OCI-LY7 (cell line): Measurements from ENCODE around the gene GPR3. TPM values are rescaled to one million over a fixed set of nuclear protein-coding genes. Genes with fewer than 3 reads are reported as not detected.

Experiments used
- BruUV-seq: library from RNA; stranded (reverse); fragments of 400-500 nt; replicated peaks from 2 replicates; lab custom pipeline; 2021; lab: Mats Ljungman, UMichigan
- CTCF ChIA-PET: fragments of 300-600 bp; sonication (Branson Sonifier 250); formaldehyde crosslinking; loops from one replicate; lab custom pipeline; 2022; ENCODE audit warnings: antibody characterized with exemption; ENCODE audit not compliant: unreplicated experiment; lab: Charles Lee
- POLR2A ChIA-PET: fragments of 300-600 bp; sonication (Branson Sonifier 250); formaldehyde crosslinking; loops from one replicate; lab custom pipeline; 2022; ENCODE audit warnings: antibody characterized with exemption; lab: Charles Lee
- DNase-seq: peaks from one replicate; pipeline ENCODE4 v3.0.0-alpha.2; 2015; ENCODE audit warnings: low spot score
- H2AFZ ChIP-seq: fragments of 200-600 bp; sonication (generic), shearing (Covaris generic); 2 replicates; pipeline ENCODE4 v1.6.1; 2014; ENCODE audit warnings: mild to moderate bottlenecking, antibody characterized with exemption, low read length, moderate library complexity
- H3K27ac ChIP-seq: fragments of 200-600 bp; sonication (generic); 2 replicates; pipeline ENCODE4 v1.5.1; 2014; ENCODE audit warnings: mixed run types, low read depth, mild to moderate bottlenecking, moderate library complexity, low read length, inconsistent platforms; ENCODE audit not compliant: poor library complexity, severe bottlenecking
- H3K36me3 ChIP-seq: fragments of 200-600 bp; sonication (generic); 2 replicates; pipeline ENCODE4 v1.6.1; 2014; ENCODE audit warnings: mild to moderate bottlenecking, antibody characterized with exemption, low read length, moderate library complexity, mixed read lengths; ENCODE audit not compliant: insufficient read depth
- H3K4me1 ChIP-seq: fragments of 200-600 bp; sonication (generic); 2 replicates; pipeline ENCODE4 v1.5.1; 2014; ENCODE audit warnings: mild to moderate bottlenecking, low read length; ENCODE audit not compliant: insufficient read depth, poor library complexity, severe bottlenecking
- H3K4me2 ChIP-seq: fragments of 200-600 bp; sonication (generic); 2 replicates; pipeline ENCODE4 v1.6.1; 2014; ENCODE audit warnings: mild to moderate bottlenecking, low read length
- H3K4me3 ChIP-seq: fragments of 200-600 bp; sonication (generic); 2 replicates; pipeline ENCODE4 v1.5.1; 2014; ENCODE audit warnings: mild to moderate bottlenecking, low read depth, low read length; ENCODE audit not compliant: poor library complexity, severe bottlenecking
- H3K79me2 ChIP-seq: fragments of 200-600 bp; sonication (generic); 2 replicates; pipeline ENCODE4 v1.6.1; 2016; ENCODE audit warnings: low read depth, mild to moderate bottlenecking, low read length, moderate library complexity, mixed read lengths; ENCODE audit not compliant: insufficient read depth
- H3K9me2 ChIP-seq: fragments of 200-600 bp; sonication (generic); 2 replicates; pipeline ENCODE4 v1.6.1; 2016; ENCODE audit warnings: mild to moderate bottlenecking, low read length, mixed read lengths; ENCODE audit not compliant: insufficient read depth
- H3K9me3 ChIP-seq: fragments of 200-600 bp; sonication (generic); 2 replicates; pipeline ENCODE4 v1.6.1; 2014; ENCODE audit warnings: mild to moderate bottlenecking, mixed run types, low read length, mixed read lengths
- H4K20me1 ChIP-seq: fragments of 200-600 bp; sonication (generic); 2 replicates; pipeline ENCODE4 v1.6.1; 2014; ENCODE audit warnings: mild to moderate bottlenecking, antibody characterized with exemption, low read length, moderate library complexity, mixed read lengths; ENCODE audit not compliant: insufficient read depth
- EZH2phosphoT487 ChIP-seq: fragments of 200-600 bp; sonication (generic); IDR thresholded peaks from 2 replicates; pipeline ENCODE4 v1.6.1; 2018; ENCODE audit warnings: low read depth, borderline replicate concordance, mild to moderate bottlenecking, mixed run types, antibody characterized with exemption, low read length, moderate library complexity, mixed read lengths
- intact Hi-C: fragments of 100-400 bp; cut with micrococcal nuclease; formaldehyde crosslinking; loops from one replicate; pipeline ENCODE4 v1.10.0; 2022; ENCODE audit not compliant: unreplicated experiment
- total RNA-seq, 2 experiments: library from RNA; depleted of rRNA in 1 of 2; stranded (reverse); fragments of >200 nt in 1 of 2; shearing (Covaris generic) in 1 of 2; gene quantifications; 2 replicates each; pipeline ENCODE4 v1.2.3, GENCODE V29; 2014 to 2022
- TF ChIP-seq, protein P1 (sequence below): fragments of 200-600 bp; sonication (generic); conservative IDR thresholded peaks from 2 replicates; pipeline ENCODE4 v1.5.1; 2014; ENCODE audit warnings: mild to moderate bottlenecking, antibody characterized with exemption, low read length, moderate library complexity, mixed read lengths

The GPR3 gene
- total RNA-seq, 2 experiments from 2014 or later = 0.25 to 0.32 TPM

DNA sequence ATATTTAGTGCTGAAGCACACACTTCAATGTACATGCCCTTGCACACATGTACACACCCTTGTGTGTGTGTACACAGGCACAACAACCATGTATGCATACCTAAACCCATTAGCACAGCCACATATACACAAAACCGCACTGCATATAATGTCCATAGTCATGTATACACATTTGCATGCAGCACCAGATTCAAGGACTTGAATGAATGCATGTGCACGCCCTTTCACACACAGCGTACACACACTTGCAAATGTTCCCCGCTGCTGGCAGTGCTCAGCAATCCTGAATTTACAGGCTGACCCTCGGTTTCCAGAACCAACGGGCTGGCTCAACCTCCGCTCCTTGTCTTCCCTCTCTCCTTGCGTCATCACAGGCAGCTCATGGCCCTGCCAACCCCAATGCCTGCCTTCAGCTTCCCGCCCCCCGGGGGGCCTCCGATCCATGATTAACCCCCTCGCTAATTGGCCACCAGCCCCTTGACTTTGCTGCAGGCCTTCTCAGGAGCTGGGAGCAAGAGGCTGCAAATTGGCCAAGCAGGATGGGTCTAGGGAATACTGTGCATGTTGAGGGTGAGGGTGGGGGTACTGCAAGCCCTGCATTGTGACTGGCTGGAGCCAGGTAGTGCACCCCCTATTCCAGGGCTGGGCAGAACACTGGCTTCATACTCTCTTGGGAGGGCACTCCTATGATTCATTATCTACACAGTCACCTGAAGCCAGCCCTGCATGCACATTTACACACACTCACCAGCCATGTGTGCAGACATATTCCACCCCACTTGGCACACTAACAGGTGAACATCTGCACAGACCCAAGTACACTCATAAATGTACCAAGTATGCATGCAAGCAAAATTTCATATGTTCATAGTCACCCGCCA is 7.9 kb downstream of the GPR3 start:
- no peaks in the 10 kb centered on the region for H3K9me3 ChIP-seq
- peaks cover 38% of the 10 kb centered on the region for H3K4me1 ChIP-seq
- TF ChIP-seq, protein P1, sequence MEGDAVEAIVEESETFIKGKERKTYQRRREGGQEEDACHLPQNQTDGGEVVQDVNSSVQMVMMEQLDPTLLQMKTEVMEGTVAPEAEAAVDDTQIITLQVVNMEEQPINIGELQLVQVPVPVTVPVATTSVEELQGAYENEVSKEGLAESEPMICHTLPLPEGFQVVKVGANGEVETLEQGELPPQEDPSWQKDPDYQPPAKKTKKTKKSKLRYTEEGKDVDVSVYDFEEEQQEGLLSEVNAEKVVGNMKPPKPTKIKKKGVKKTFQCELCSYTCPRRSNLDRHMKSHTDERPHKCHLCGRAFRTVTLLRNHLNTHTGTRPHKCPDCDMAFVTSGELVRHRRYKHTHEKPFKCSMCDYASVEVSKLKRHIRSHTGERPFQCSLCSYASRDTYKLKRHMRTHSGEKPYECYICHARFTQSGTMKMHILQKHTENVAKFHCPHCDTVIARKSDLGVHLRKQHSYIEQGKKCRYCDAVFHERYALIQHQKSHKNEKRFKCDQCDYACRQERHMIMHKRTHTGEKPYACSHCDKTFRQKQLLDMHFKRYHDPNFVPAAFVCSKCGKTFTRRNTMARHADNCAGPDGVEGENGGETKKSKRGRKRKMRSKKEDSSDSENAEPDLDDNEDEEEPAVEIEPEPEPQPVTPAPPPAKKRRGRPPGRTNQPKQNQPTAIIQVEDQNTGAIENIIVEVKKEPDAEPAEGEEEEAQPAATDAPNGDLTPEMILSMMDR = no peak
- TF ChIP-seq EZH2phosphoT487 = no peak
- intact Hi-C loops = no loop called here
- no peak for DNase-seq
- H3K79me2 ChIP-seq = no peaks in the 10 kb centered on the region
- no peak overlapping the region for H3K27ac ChIP-seq
- ChIA-PET POLR2A (no interaction called here), CTCF (interaction anchor here (0.5 to 0.9 kb wide), 2 partner anchors 44 to 204 kb away, joined by 3 to 6 read pairs; partner anchors contain the start of gene AHDC1)
- no peaks in the 10 kb centered on the region for H3K36me3 ChIP-seq
- H2AFZ ChIP-seq = no peak overlapping the region
- no peaks in the 10 kb centered on the region for H4K20me1 ChIP-seq
- no peak overlapping the region for H3K4me3 ChIP-seq
- H3K4me2 ChIP-seq = no peak overlapping the region
- no peaks in the 10 kb centered on the region for H3K9me2 ChIP-seq
- no TSS peak for BruUV-seq

DNA sequence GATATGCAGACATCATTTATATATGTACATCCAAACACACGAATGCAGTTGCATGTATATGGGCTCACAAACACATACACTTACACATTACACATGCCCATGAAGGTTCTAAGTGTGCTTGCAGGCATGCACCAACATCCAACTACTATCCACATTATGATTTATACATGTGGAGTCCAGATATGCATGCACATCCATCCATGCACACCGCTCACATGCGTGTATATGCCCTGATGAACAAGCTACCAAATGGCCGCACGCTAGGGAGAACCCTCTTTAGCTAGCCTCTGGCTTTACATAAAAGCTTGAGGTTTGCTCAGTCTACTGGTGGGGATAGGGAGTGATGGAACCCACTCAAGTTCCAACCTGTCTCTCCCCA is 8.5 kb downstream of the GPR3 start:
- no peak overlapping the region for H3K4me2 ChIP-seq
- H3K79me2 ChIP-seq = no peaks in the 10 kb centered on the region
- H3K36me3 ChIP-seq = no peaks in the 10 kb centered on the region
- peaks cover 39% of the 10 kb centered on the region for H3K4me1 ChIP-seq
- intact Hi-C loops = no loop called here
- BruUV-seq = no TSS peak
- DNase-seq = no peak
- H3K27ac ChIP-seq = no peak overlapping the region
- no peaks in the 10 kb centered on the region for H3K9me2 ChIP-seq
- no peak overlapping the region for H3K4me3 ChIP-seq
- CTCF ChIA-PET = interaction anchor here (0.5 kb wide), 1 partner anchor 203 kb away, joined by 6 read pairs; the partner anchor contains the start of gene AHDC1
- H4K20me1 ChIP-seq = no peaks in the 10 kb centered on the region
- POLR2A ChIA-PET = interaction anchor here (0.6 to 0.7 kb wide), 2 partner anchors 85 to 262 kb away, joined by 3 read pairs; no protein-coding TSS in a partner anchor
- TF ChIP-seq, protein P1 = no peak
- no peak for TF ChIP-seq EZH2phosphoT487
- H3K9me3 ChIP-seq = no peaks in the 10 kb centered on the region
- H2AFZ ChIP-seq = no peak overlapping the region

DNA sequence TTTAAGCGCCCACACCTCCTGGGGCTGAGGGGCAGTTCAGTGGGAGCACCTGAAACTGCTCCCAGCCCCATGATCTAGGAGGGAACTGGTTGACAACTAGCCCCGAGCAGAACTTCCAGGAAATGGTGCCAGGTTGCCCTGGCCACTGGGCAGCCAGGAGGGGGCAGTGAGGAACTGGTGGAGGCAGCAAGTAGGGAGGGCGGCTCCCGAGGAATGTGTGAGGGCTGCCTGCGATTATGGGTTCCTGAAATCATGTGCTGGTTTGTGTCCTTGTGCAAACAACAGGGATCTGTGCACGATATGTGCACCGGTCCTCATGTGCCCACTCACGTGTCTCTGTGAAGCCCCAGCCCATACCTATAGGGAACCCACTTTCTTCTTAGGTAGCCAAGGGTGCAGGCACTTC is 9.9 kb downstream of the GPR3 start:
- ChIA-PET POLR2A (interaction anchor here (1.9 kb wide), 1 partner anchor 41 kb away, joined by 6 read pairs; no protein-coding TSS in a partner anchor), CTCF (interaction anchor here (0.6 to 1.4 kb wide), 3 partner anchors 36 to 220 kb away, joined by 3 to 6 read pairs (median 5); no protein-coding TSS in a partner anchor)
- no peaks in the 10 kb centered on the region for H3K9me2 ChIP-seq
- TF ChIP-seq EZH2phosphoT487 = no peak
- TF ChIP-seq, protein P1 = no peak
- H3K4me3 ChIP-seq = no peak overlapping the region
- no peaks in the 10 kb centered on the region for H3K9me3 ChIP-seq
- peaks cover 53% of the 10 kb centered on the region for H3K4me1 ChIP-seq
- H3K36me3 ChIP-seq = peaks cover 5% of the 10 kb centered on the region; the same call in 1 of the 2 replicates
- H4K20me1 ChIP-seq = no peaks in the 10 kb centered on the region
- BruUV-seq = no TSS peak
- H3K27ac ChIP-seq = peak overlapping the region; percentile 86
- H2AFZ ChIP-seq = no peak overlapping the region
- H3K4me2 ChIP-seq = peak overlapping the region; percentile 70
- intact Hi-C loops = loop anchor here (2.0 kb wide), 1 partner anchor 154 kb away; no protein-coding TSS in a partner anchor
- H3K79me2 ChIP-seq = no peaks in the 10 kb centered on the region
- no peak for DNase-seq
